Smooth muscle cell of the umbilical artery (primary cell): ENCODE measurements around the gene FRG2. TPM values are rescaled to one million over a fixed set of nuclear protein-coding genes. Genes with fewer than 3 reads are reported as not detected.

ENCODE experiments used
- total RNA-seq: library from RNA; depleted of rRNA; stranded (reverse); fragments of >200 nt; gene quantifications from 2 replicates; pipeline ENCODE4 v1.2.3, GENCODE V29; 2014

Gene FRG2
- not detected in 2 replicates for total RNA-seq

DNA sequence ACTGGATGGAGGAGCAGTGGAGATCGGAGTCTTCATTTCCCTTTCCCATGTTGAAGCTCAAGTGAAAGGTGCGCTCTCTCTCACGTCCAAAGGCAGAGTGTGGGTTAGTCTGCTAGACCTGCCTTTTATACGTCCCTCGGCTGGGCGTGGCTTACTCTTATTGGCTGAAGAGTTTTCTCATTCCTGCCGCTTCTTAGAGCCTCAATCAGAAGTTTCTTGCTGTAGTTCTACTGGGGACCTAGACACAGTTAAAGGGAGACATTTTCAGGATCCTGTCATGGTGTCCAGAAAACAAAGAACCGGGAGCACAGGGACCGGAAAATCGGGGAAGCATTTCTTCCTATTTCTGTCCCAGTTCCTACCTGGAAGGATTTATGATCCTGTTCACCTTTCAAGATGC, at the start of gene FRG2:
Gene FRG2 (minus strand): TSS at position 101 of the 400 bp plus-strand sequence. CDS start 52 bp downstream, at position 49.

DNA sequence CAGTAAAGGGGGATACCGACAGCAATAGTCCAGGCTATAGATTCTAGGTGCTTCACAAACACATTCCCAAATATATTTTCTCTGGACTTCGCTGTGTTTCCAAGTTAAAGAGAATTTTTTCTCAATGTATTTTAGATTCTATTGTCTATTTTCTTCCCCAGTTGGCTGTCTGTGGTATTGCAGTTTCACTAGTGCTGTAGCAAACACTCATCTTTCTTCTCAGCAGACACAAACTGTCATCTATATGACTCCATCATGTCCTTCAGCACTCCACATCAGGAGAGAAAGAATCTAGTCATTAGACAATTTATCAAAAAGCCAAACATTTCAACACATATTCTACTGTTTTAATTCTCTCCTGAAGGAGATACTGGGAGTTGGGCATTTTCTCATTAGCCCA, 37.3 kb upstream of the FRG2 start, which contains the start of gene DBET:
Gene DBET (plus strand): TSS at position 161 of the 400 bp plus-strand sequence.

Other genes with a start within 250 kb of the FRG2 start
- gene FRG1, start 86.4 kb downstream of the FRG2 start, total RNA-seq, result 19.0 and 25.2 TPM in 2 replicates
- gene DBET, start 37.2 kb upstream of the FRG2 start, total RNA-seq, result not detected in 2 replicates
- gene DUX4, start 146.5 kb upstream of the FRG2 start, total RNA-seq, result not detected in 2 replicates